ENCODE data around the gene PTPRR.

DNA sequence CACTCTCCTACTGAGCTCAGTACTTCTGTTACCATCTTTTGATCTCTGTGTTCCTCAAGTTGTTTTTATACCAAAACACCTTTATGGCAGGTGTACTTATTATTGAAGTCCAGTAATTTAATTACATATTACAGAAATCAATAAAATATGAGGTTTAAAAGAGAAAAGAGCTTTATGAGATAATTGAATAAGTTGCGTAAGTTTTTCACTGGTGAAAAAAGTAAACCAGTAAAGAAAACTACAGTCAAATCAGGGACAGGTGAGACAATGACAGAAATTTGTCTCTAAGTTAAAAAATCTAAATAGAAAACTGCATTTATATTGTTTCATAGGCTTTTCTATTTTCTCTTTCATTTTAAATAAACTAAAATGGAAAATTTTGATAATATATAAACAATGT is 254.2 kb downstream of the PTPRR start:
- TF ChIP-seq, protein P1, sequence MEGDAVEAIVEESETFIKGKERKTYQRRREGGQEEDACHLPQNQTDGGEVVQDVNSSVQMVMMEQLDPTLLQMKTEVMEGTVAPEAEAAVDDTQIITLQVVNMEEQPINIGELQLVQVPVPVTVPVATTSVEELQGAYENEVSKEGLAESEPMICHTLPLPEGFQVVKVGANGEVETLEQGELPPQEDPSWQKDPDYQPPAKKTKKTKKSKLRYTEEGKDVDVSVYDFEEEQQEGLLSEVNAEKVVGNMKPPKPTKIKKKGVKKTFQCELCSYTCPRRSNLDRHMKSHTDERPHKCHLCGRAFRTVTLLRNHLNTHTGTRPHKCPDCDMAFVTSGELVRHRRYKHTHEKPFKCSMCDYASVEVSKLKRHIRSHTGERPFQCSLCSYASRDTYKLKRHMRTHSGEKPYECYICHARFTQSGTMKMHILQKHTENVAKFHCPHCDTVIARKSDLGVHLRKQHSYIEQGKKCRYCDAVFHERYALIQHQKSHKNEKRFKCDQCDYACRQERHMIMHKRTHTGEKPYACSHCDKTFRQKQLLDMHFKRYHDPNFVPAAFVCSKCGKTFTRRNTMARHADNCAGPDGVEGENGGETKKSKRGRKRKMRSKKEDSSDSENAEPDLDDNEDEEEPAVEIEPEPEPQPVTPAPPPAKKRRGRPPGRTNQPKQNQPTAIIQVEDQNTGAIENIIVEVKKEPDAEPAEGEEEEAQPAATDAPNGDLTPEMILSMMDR (IDR thresholded peaks at IDR 0.05; ENCODE audit: low read depth, low read length, missing input control), result no peak
- TF ChIP-seq, protein P2, sequence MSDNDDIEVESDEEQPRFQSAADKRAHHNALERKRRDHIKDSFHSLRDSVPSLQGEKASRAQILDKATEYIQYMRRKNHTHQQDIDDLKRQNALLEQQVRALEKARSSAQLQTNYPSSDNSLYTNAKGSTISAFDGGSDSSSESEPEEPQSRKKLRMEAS (IDR thresholded peaks at IDR 0.05), result no peak
- TF ChIP-seq, protein P3, sequence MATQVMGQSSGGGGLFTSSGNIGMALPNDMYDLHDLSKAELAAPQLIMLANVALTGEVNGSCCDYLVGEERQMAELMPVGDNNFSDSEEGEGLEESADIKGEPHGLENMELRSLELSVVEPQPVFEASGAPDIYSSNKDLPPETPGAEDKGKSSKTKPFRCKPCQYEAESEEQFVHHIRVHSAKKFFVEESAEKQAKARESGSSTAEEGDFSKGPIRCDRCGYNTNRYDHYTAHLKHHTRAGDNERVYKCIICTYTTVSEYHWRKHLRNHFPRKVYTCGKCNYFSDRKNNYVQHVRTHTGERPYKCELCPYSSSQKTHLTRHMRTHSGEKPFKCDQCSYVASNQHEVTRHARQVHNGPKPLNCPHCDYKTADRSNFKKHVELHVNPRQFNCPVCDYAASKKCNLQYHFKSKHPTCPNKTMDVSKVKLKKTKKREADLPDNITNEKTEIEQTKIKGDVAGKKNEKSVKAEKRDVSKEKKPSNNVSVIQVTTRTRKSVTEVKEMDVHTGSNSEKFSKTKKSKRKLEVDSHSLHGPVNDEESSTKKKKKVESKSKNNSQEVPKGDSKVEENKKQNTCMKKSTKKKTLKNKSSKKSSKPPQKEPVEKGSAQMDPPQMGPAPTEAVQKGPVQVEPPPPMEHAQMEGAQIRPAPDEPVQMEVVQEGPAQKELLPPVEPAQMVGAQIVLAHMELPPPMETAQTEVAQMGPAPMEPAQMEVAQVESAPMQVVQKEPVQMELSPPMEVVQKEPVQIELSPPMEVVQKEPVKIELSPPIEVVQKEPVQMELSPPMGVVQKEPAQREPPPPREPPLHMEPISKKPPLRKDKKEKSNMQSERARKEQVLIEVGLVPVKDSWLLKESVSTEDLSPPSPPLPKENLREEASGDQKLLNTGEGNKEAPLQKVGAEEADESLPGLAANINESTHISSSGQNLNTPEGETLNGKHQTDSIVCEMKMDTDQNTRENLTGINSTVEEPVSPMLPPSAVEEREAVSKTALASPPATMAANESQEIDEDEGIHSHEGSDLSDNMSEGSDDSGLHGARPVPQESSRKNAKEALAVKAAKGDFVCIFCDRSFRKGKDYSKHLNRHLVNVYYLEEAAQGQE (IDR thresholded peaks at IDR 0.05), result no peak
- TF ChIP-seq RAD21 (IDR thresholded peaks at IDR 0.05), result no peak
- no peak for TF ChIP-seq JUND (IDR thresholded peaks at IDR 0.05)

Measured in liver (tissue), 3 donors.